ENCODE results near the gene FAM83G.

The FAM83G gene

DNA sequence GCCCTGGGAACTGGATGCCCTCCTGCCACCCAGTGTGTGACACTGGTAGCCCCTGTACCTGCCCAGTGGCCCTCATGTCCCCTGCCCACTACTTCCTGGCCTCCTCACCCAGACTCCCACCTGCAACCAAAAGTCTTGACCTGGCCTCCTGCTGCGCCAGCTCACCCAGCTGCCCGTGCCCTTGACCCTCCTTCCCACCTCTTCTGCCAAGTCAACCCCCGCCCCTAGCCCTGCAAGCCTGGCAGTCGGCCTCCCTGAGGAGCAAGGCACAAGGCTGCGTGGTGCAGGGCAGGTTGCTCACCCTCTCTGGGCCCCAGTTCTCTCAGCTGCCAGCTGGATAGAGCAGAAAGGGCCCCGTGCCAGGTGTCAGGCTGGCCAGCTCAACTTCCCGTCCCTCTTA, 12.3 kb upstream of the FAM83G start:
- TF ChIP-seq CTCF (IDR thresholded peaks at IDR 0.05; ENCODE audit: insufficient read depth, low read depth, low read length, missing control alignments): no peak
- DNase-seq (ENCODE audit: low read depth): no peak
- H3K4me3 ChIP-seq (ENCODE audit: low read length): no peak overlapping the region

DNA sequence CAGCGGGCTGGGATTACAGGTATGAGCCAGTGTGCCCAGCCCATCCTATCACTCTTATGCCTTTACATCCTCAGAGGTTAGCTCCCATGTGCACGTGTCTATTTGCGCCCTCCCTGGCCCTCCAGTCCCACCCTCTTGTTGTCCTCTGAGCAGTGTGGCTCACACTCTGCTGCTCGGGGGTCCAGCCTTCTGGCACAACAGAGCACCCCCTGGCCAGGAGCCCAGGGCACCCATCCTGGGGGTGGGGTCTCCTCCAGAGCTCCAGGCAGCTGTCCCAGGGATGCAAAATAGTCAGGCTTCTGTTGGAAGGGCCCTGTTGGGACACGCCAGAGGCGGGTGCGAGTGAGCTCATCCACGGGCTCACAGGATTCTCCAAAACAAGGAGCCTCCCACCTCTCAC, 11.7 kb upstream of the FAM83G start:
- DNase-seq (ENCODE audit: low read depth): peak; percentile 66
- H3K4me3 ChIP-seq (ENCODE audit: low read length): no peak overlapping the region
- TF ChIP-seq CTCF (IDR thresholded peaks at IDR 0.05; ENCODE audit: insufficient read depth, low read depth, low read length, missing control alignments): no peak

DNA sequence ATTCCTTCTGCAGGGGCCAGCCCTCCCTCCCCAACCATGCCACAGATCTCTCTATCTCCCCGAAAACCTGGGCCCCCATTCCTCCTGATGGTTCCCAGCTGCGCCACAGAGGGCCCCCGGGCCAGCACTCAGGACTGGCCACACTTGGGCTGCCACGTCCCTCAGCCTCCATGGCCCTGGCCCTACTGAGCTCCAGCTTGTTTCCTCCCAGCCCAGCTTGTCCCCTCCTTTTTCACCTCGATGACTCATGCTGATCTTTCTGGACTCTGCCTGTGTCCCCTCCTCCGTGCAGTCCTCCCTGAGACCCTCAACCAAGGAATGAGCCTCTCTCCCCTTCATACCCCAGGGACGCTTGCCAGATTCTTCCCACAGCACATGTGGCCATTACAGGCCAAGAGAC, 10.9 kb upstream of the FAM83G start:
- no peak for TF ChIP-seq CTCF (IDR thresholded peaks at IDR 0.05; ENCODE audit: insufficient read depth, low read depth, low read length, missing control alignments)
- H3K4me3 ChIP-seq (ENCODE audit: low read length): no peak overlapping the region
- no peak for DNase-seq (ENCODE audit: low read depth)

DNA sequence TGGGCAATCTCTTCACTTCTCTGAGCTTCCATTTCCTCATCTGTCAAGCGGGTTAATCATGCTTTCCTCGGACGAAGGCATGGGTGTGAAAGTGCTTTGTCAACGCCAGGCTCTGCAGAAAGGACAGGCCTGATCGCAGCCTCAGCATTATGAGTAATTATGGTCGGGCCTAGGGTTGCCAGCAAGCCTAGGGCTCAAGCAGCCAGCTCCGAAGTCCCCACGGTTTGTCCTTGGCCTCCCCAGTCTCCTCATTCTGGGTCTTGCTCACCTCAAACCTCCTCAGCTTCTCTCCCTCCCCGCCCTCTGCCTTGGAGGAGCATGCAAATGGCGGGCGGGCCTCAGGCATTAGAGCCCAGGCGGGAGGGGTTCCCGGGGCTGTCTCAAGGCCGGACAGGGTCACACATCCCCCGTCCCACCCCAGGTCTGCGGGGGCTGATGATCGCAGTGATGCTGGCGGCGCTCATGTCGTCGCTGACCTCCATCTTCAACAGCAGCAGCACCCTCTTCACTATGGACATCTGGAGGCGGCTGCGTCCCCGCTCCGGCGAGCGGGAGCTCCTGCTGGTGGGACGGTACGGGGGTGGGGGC, 10.2 kb upstream of the FAM83G start:
- no peak for TF ChIP-seq CTCF (IDR thresholded peaks at IDR 0.05; ENCODE audit: insufficient read depth, low read depth, low read length, missing control alignments)

DNA sequence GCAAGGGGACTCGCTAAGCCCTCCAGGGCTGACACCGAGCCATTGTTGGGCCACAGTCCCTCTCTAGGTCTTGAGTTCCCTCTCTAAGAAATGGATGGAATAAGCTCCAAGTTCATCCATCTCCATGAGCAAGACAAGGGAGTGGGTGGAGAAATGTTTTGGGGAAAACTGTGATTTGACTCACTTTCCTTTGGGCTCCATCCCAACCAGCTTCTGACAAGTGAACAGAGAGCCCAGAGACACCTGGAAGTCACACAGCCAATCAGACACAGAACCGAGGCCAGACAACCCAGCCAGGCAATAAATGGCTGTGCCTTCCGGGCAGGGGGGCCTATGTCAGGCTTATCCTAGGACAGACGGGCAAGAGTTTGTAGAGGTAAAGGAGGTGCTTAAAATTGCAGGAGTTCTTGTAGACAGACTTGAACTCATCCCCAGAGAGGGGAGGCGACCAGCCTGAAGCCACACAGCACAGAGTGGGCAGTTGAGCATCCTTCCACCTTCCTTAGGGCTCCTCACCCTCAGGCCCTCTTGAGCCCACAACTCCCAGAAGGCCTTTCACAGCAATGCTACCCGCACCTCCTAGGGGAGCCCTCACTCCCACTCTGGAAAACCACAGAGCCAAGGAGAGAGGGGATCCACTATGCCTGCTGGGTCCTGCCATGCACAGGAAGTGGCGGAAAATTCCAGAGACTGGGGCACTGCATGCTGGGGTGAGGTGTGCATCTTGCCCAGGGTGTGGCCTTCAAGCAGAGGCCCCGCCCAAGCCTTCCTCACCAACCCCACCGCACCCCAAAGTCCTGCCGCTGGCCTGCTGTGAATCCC, 9.5 kb upstream of the FAM83G start:
- TF ChIP-seq CTCF (IDR thresholded peaks at IDR 0.05; ENCODE audit: insufficient read depth, low read depth, low read length, missing control alignments): no peak

More for the DNA sequence above, 10.2 kb upstream of the FAM83G start:
- DNase-seq (ENCODE audit: low read depth): peak; percentile 92
- no peak overlapping the region for H3K4me3 ChIP-seq (ENCODE audit: low read length)

GRCh38 chr17:19013226-19013625, 8.7 kb upstream of the FAM83G start:
- no peak for DNase-seq (ENCODE audit: low read depth)
- no peak overlapping the region for H3K4me3 ChIP-seq (ENCODE audit: low read length)
- no peak for TF ChIP-seq CTCF (IDR thresholded peaks at IDR 0.05; ENCODE audit: insufficient read depth, low read depth, low read length, missing control alignments)

More for the DNA sequence above, 9.5 kb upstream of the FAM83G start:
- no peak overlapping the region for H3K4me3 ChIP-seq (ENCODE audit: low read length)
- DNase-seq (ENCODE audit: low read depth): no peak
